HCT116 (cell line): Measurements from ENCODE around the gene RFX2. TPM values are rescaled to one million over a fixed set of nuclear protein-coding genes. Genes with fewer than 3 reads are reported as not detected.

Experiments
- ATAC-seq: fragments of 200-7000 bp; cut with Tn5 transposase; 2 replicates; pipeline ENCODE4 v1.9.1; 2020; ENCODE audit warnings: mild to moderate bottlenecking, moderate library complexity
- BruUV-seq: library from RNA; stranded (reverse); fragments of 400-500 nt; replicated peaks from 2 replicates; lab custom pipeline; 2021; lab: Mats Ljungman, UMichigan
- CTCF ChIA-PET: fragments of 300-600 bp; sonication (Branson Sonifier 250); formaldehyde crosslinking; loops from one replicate; lab custom pipeline; 2021; ENCODE audit warnings: antibody characterized with exemption; lab: Charles Lee
- POLR2A ChIA-PET: fragments of 300-600, 350-600 bp; sonication (Branson Sonifier 250); formaldehyde crosslinking; loops from one replicate; lab custom pipeline; 2021; ENCODE audit warnings: antibody characterized with exemption; lab: Charles Lee
- RAD21 ChIA-PET, 2 experiments: fragments of 300-600 bp; sonication (Branson Sonifier 250); formaldehyde crosslinking; loops; one replicate each; lab custom pipeline; 2023; ENCODE audit warnings: low total read pairs in 2 of 2; ENCODE audit not compliant: uncharacterized antibody in 2 of 2, unreplicated experiment in 2 of 2, low non-redundant PET in 1 of 2; lab: Charles Lee
- DNase-seq: peaks from one replicate; pipeline ENCODE4 v3.0.0-alpha.2; 2010; ENCODE audit warnings: low read depth, low spot score
- H2AFZ ChIP-seq: fragments of 200-600 bp; shearing (Covaris generic), sonication (generic); 2 replicates; pipeline ENCODE4 v1.6.1; 2017; ENCODE audit warnings: low read depth, mixed run types, mixed read lengths, antibody characterized with exemption, low read length; ENCODE audit not compliant: poor library complexity, severe bottlenecking
- H3K27ac ChIP-seq: 2 replicates; pipeline ENCODE4 v1.5.1; 2012; ENCODE audit warnings: low read depth, low read length
- H3K27me3 ChIP-seq: fragments of 200-600 bp; sonication (generic); 2 replicates; pipeline ENCODE4 v1.6.1; 2016; ENCODE audit warnings: mixed run types, low read length, mixed read lengths; ENCODE audit not compliant: insufficient read depth
- H3K36me3 ChIP-seq, 2 experiments: fragments of 200-500 bp in 1 of 2; fragments of 200-600 bp in 1 of 2; sonication (Bioruptor generic) in 1 of 2; sonication (generic) in 1 of 2; 2 replicates each; pipeline versions ENCODE4 v1.5.1 to v1.6.1; 2014 to 2016; ENCODE audit warnings: low read length in 2 of 2, inconsistent platforms in 1 of 2, mixed read lengths in 1 of 2, mixed run types in 1 of 2; ENCODE audit not compliant: insufficient read depth in 2 of 2, control insufficient read depth in 1 of 2
- H3K4me1 ChIP-seq, 2 experiments: fragments of 200-600 bp in 1 of 2; sonication (generic) in 1 of 2; 2 replicates each; pipeline versions ENCODE4 v1.5.1 to v1.6.1; 2012 to 2017; ENCODE audit warnings: low read length in 2 of 2, inconsistent platforms in 1 of 2, mild to moderate bottlenecking in 1 of 2, mixed read lengths in 1 of 2, mixed run types in 1 of 2, moderate library complexity in 1 of 2; ENCODE audit not compliant: insufficient read depth in 2 of 2, control insufficient read depth in 1 of 2
- H3K4me2 ChIP-seq: fragments of 200-600 bp; sonication (generic); 2 replicates; pipeline ENCODE4 v1.6.1; 2017; ENCODE audit warnings: mixed run types, low read length, mixed read lengths
- H3K4me3 ChIP-seq, 2 experiments: fragments of 200-600 bp in 1 of 2; sonication (generic) in 1 of 2; replicated peaks in 1 of 2; 2 replicates each; pipeline ENCODE4 v1.5.1; 2011 to 2016; ENCODE audit warnings: low read length in 2 of 2, control low read depth in 1 of 2, low read depth in 1 of 2, mild to moderate bottlenecking in 1 of 2, mixed read lengths in 1 of 2, mixed run types in 1 of 2
- H3K79me2 ChIP-seq: fragments of 200-600 bp; sonication (generic); 2 replicates; pipeline ENCODE4 v1.6.1; 2017; ENCODE audit warnings: mild to moderate bottlenecking, mixed run types, low read length, moderate library complexity, mixed read lengths; ENCODE audit not compliant: insufficient read depth
- H3K9ac ChIP-seq: fragments of 200-600 bp; sonication (generic); 2 replicates; pipeline ENCODE4 v1.6.1; 2016; ENCODE audit warnings: low read length, mixed read lengths
- H3K9me2 ChIP-seq: fragments of 200-600 bp; sonication (generic), shearing (Covaris generic); 2 replicates; pipeline ENCODE4 v1.6.1; 2017; ENCODE audit warnings: mixed run types, mild to moderate bottlenecking, moderate library complexity; ENCODE audit not compliant: insufficient read depth
- H3K9me3 ChIP-seq, 2 experiments: fragments of 200-500 bp in 1 of 2; fragments of 200-600 bp in 1 of 2; sonication (Bioruptor generic) in 1 of 2; sonication (generic) in 1 of 2; 2 replicates each; pipeline ENCODE4 v1.6.1; 2014 to 2017; ENCODE audit warnings: low read length in 2 of 2, mixed read lengths in 2 of 2, inconsistent platforms in 1 of 2, low read depth in 1 of 2, mild to moderate bottlenecking in 1 of 2, mixed run types in 1 of 2, moderate library complexity in 1 of 2; ENCODE audit not compliant: control insufficient read depth in 1 of 2, insufficient read depth in 1 of 2
- H4K20me1 ChIP-seq: fragments of 200-600 bp; sonication (generic), shearing (Covaris generic); 2 replicates; pipeline ENCODE4 v1.6.1; 2017; ENCODE audit warnings: mixed run types, mild to moderate bottlenecking, moderate library complexity; ENCODE audit not compliant: insufficient read depth
- ATF3 ChIP-seq: IDR thresholded peaks from 2 replicates; pipeline ENCODE4 v1.6.1; 2012
- CEBPB ChIP-seq: IDR thresholded peaks from 2 replicates; pipeline ENCODE4 v1.6.1; 2012; ENCODE audit warnings: low read depth
- CTCF ChIP-seq, 3 experiments: fragments of 200-600 bp in 1 of 3; sonication (generic) in 1 of 3; IDR thresholded peaks in 2 of 3; conservative IDR thresholded peaks in 1 of 3; 2 replicates each; pipeline ENCODE4 v1.5.1; 2012 to 2017; ENCODE audit warnings: low read depth in 2 of 3, low read length in 2 of 3, antibody characterized with exemption in 1 of 3, borderline replicate concordance in 1 of 3, control low read depth in 1 of 3, mild to moderate bottlenecking in 1 of 3, mixed read lengths in 1 of 3, mixed run types in 1 of 3, moderate library complexity in 1 of 3; ENCODE audit not compliant: insufficient read depth in 1 of 3
- EGR1 ChIP-seq: IDR thresholded peaks from 2 replicates; pipeline ENCODE4 v1.6.1; 2012; ENCODE audit warnings: low read depth
- ELF1 ChIP-seq: IDR thresholded peaks from 2 replicates; pipeline ENCODE4 v1.6.1; 2012; ENCODE audit warnings: low read depth, borderline replicate concordance
- FOSL1 ChIP-seq: IDR thresholded peaks from 2 replicates; pipeline ENCODE4 v1.6.1; 2012; ENCODE audit warnings: low read depth
- JUND ChIP-seq: IDR thresholded peaks from 2 replicates; pipeline ENCODE4 v1.6.1; 2012
- MAX ChIP-seq: IDR thresholded peaks from 2 replicates; pipeline ENCODE4 v1.6.1; 2012
- RAD21 ChIP-seq: IDR thresholded peaks from 2 replicates; pipeline ENCODE4 v1.6.1; 2012; ENCODE audit warnings: low read depth, mild to moderate bottlenecking
- SIN3A ChIP-seq: IDR thresholded peaks from 2 replicates; pipeline ENCODE4 v1.6.1; 2012; ENCODE audit warnings: low read depth
- SRF ChIP-seq: IDR thresholded peaks from 2 replicates; pipeline ENCODE4 v1.6.1; 2012; ENCODE audit warnings: low read depth
- TCF7L2 ChIP-seq: IDR thresholded peaks from 2 replicates; pipeline ENCODE4 v1.7.0; 2011; ENCODE audit warnings: borderline replicate concordance, inconsistent platforms; ENCODE audit not compliant: insufficient read depth, insufficient read length; ENCODE audit errors: extremely low read depth
- YY1 ChIP-seq: IDR thresholded peaks from 2 replicates; pipeline ENCODE4 v1.6.1; 2011; ENCODE audit warnings: low read length, low read depth, moderate library complexity, mild to moderate bottlenecking; ENCODE audit not compliant: insufficient replicate concordance; ENCODE audit errors: extremely low read depth
- ZFX ChIP-seq: fragments of 450-650 bp; IDR thresholded peaks from 2 replicates; pipeline ENCODE4 v1.6.1; 2017
- intact Hi-C: fragments of 100-400 bp; cut with micrococcal nuclease; formaldehyde crosslinking; loops from 2 replicates; pipeline ENCODE4 v1.10.0; 2022
- total RNA-seq: library from RNA; stranded (reverse); gene quantifications from one replicate; pipeline ENCODE4 v1.2.1, GENCODE V29; 2021; ENCODE audit not compliant: unreplicated experiment

Gene RFX2
- total RNA-seq, 1 experiment from 2014 or later = 13.7 TPM

- Histone ChIP-seq H3K79me2 (peaks cover 95% of the 10 kb centered on the region), H3K4me3 (no peak overlapping the region), H3K9me3 (no peaks in the 10 kb centered on the region), H4K20me1 (peaks cover 21% of the 10 kb centered on the region; the same call in 1 of the 2 replicates), H3K9ac (no peak overlapping the region), H3K4me2 (no peak overlapping the region), H3K9me2 (no peaks in the 10 kb centered on the region), H3K36me3 (no peaks in the 10 kb centered on the region), H3K4me1 (0 out of 4 replicates have a peak, but pooled peaks cover 0 to 2% of the 10 kb centered on the region in 2 experiments), H3K27me3 (no peaks in the 10 kb centered on the region), H2AFZ (no peak overlapping the region), H3K27ac (no peak overlapping the region)
- CTCF ChIA-PET = interaction anchor here (1.5 kb wide), 1 partner anchor 11 kb away, joined by 6 read pairs; no protein-coding TSS in a partner anchor
- no peak for TF ChIP-seq FOSL1
- TF ChIP-seq JUND = no peak
- TF ChIP-seq CTCF (IDR thresholded peaks at IDR 0.05 in 2 of 3, conservative IDR thresholded peaks at IDR 0.05 in 1 of 3; ENCODE audit: borderline replicate concordance in 1 of 3, insufficient read depth in 1 of 3, low read depth in 2 of 3, low read length in 2 of 3) = no peak
- intact Hi-C loops = no loop called here
- no TSS peak for BruUV-seq
- POLR2A ChIA-PET = no interaction called here
- no peak for ATAC-seq
- DNase-seq = no peak
- RAD21 ChIA-PET = no interaction called here
Observed at GRCh38 chr19:5957170-5957569, 153.1 kb downstream of the RFX2 start.

- DNase-seq (no peak), ATAC-seq (no peak; the same call in 1 of the 2 replicates)
- no TSS peak for BruUV-seq
- peaks cover 21% of the 10 kb centered on the region; the same call in 1 of the 2 replicates for H4K20me1 ChIP-seq
- no peak overlapping the region for H2AFZ ChIP-seq
- H3K4me1 ChIP-seq = 0 out of 4 replicates have a peak, but pooled peaks cover 0 to 2% of the 10 kb centered on the region in 2 experiments
- no peak overlapping the region for H3K27ac ChIP-seq
- POLR2A ChIA-PET = no interaction called here
- RAD21 ChIA-PET = no interaction called here
- intact Hi-C loops = no loop called here
- no peak overlapping the region for H3K4me2 ChIP-seq
- H3K27me3 ChIP-seq = no peaks in the 10 kb centered on the region
- H3K79me2 ChIP-seq = peaks cover 95% of the 10 kb centered on the region
- H3K9me2 ChIP-seq = no peaks in the 10 kb centered on the region
- H3K4me3 ChIP-seq = no peak overlapping the region
- H3K9me3 ChIP-seq = no peaks in the 10 kb centered on the region
- CTCF ChIA-PET = interaction anchor here (1.0 to 1.5 kb wide), 2 partner anchors 11 kb away, joined by 6 to 7 read pairs; no protein-coding TSS in a partner anchor
- no peaks in the 10 kb centered on the region for H3K36me3 ChIP-seq
- H3K9ac ChIP-seq = no peak overlapping the region
- TF ChIP-seq YY1 = no peak
- TF ChIP-seq MAX = no peak
- TF ChIP-seq ELF1 = no peak
- TF ChIP-seq SRF = no peak
- no peak for TF ChIP-seq TCF7L2
- TF ChIP-seq CEBPB = no peak
- no peak for TF ChIP-seq RAD21
- TF ChIP-seq ZFX = no peak
- TF ChIP-seq EGR1 = no peak
- no peak for TF ChIP-seq JUND
- TF ChIP-seq SIN3A = no peak
- TF ChIP-seq CTCF (IDR thresholded peaks at IDR 0.05 in 2 of 3, conservative IDR thresholded peaks at IDR 0.05 in 1 of 3; ENCODE audit: borderline replicate concordance in 1 of 3, insufficient read depth in 1 of 3, low read depth in 2 of 3, low read length in 2 of 3) = no peak
- no peak for TF ChIP-seq ATF3
Observed at GRCh38 chr19:5956728-5957127, 153.6 kb downstream of the RFX2 start.
